GM12801 (cell line): ENCODE data around the gene CCSAP.

ENCODE experiments used
- CTCF ChIP-seq: IDR thresholded peaks from one replicate; pipeline ENCODE4 v1.5.1; 2011; ENCODE audit warnings: control low read depth; ENCODE audit not compliant: insufficient read length; ENCODE audit errors: extremely low read depth

Gene CCSAP

GRCh38 chr1:229334716-229335115 is 8.1 kb downstream of the CCSAP start:
- TF ChIP-seq CTCF = no peak

- no peak for TF ChIP-seq CTCF
These were observed 8.6 kb downstream of the CCSAP start for GRCh38 chr1:229334269-229334668.

GRCh38 chr1:229328598-229329362 is 14.1 kb downstream of the CCSAP start:
- no peak for TF ChIP-seq CTCF

GRCh38 chr1:229326601-229327000 is 16.2 kb downstream of the CCSAP start:
- no peak for TF ChIP-seq CTCF

GRCh38 chr1:229325853-229326487 is 16.9 kb downstream of the CCSAP start:
- no peak for TF ChIP-seq CTCF

- TF ChIP-seq CTCF = no peak
These were observed 17.4 kb downstream of the CCSAP start for GRCh38 chr1:229325401-229325800.

GRCh38 chr1:229323885-229324553 is 18.8 kb downstream of the CCSAP start:
- TF ChIP-seq CTCF = no peak
